Neural cell (in vitro differentiated cells): Measurements from ENCODE around the gene SLC38A7.

ENCODE experiments used
- EP300 ChIP-seq: fragments of 450-650 bp; conservative IDR thresholded peaks from 2 replicates; pipeline ENCODE4 v1.6.1; 2014; ENCODE audit warnings: antibody characterized with exemption, mild to moderate bottlenecking, moderate library complexity; ENCODE audit not compliant: poor library complexity, severe bottlenecking
- RAD21 ChIP-seq: fragments of 450-650 bp; conservative IDR thresholded peaks from 2 replicates; pipeline ENCODE4 v1.6.1; 2014; ENCODE audit warnings: antibody characterized with exemption, mild to moderate bottlenecking, moderate library complexity
- SMC3 ChIP-seq: fragments of 450-650 bp; conservative IDR thresholded peaks from 2 replicates; pipeline ENCODE4 v1.6.1; 2014; ENCODE audit warnings: antibody characterized with exemption, mild to moderate bottlenecking, moderate library complexity; ENCODE audit not compliant: poor library complexity
- TF ChIP-seq, protein P1 (sequence below): fragments of 450-650 bp; IDR thresholded peaks from 2 replicates; pipeline ENCODE4 v1.5.1; 2014; ENCODE audit warnings: antibody characterized with exemption, mild to moderate bottlenecking, moderate library complexity; ENCODE audit not compliant: poor library complexity, severe bottlenecking
- TF ChIP-seq, protein P2 (sequence below): IDR thresholded peaks from 2 replicates; pipeline ENCODE4 v1.6.1; 2012; ENCODE audit warnings: borderline replicate concordance

DNA sequence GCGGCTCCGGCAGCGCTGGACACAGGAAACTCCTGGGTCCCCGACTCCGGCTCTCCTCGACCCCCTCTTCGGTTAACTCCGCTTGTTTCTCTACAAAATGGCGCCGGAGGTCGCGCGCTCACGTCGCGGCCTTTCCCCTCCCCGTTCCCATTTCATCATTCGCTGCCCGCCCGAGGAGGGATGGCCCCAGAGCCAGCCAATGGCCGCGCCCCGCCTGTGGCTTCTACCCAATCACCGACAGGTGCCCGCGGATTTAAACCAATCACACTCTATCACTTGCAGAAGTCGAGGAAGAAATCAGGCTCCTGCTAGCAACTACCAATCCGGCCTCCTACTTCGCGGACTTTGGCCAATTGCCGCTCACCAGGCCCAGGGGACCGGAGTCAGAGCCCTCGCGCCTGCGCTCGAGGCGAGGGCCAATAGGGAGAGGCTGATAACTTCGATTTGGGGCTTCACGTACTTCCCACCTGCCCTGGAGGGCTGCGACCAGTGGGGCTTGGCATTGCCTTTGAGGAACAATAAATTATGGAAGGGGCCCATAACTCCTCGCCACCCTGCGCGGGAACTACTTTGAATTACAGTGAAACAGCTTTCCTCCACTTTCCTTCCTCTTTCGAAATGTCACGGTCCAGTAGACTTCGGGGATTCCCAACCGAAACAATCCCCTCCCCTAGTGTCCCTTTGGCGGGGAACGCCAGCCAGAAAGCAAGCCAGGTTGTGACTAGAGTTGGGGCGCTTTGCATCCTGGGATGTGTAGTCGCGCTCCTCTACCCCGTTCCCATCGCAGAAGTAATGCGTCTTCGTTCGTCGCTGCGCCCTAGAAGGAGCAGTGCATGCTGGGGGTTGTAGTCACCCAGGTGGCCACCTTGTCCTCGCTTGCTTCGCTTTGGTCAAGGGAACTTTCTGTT lies 54.6 kb downstream of the SLC38A7 start, which contains the start of gene CNOT1:
- TF ChIP-seq, protein P1, sequence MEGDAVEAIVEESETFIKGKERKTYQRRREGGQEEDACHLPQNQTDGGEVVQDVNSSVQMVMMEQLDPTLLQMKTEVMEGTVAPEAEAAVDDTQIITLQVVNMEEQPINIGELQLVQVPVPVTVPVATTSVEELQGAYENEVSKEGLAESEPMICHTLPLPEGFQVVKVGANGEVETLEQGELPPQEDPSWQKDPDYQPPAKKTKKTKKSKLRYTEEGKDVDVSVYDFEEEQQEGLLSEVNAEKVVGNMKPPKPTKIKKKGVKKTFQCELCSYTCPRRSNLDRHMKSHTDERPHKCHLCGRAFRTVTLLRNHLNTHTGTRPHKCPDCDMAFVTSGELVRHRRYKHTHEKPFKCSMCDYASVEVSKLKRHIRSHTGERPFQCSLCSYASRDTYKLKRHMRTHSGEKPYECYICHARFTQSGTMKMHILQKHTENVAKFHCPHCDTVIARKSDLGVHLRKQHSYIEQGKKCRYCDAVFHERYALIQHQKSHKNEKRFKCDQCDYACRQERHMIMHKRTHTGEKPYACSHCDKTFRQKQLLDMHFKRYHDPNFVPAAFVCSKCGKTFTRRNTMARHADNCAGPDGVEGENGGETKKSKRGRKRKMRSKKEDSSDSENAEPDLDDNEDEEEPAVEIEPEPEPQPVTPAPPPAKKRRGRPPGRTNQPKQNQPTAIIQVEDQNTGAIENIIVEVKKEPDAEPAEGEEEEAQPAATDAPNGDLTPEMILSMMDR = peak; percentile 49
- TF ChIP-seq RAD21 = no peak
- TF ChIP-seq SMC3 = no peak
- peak; percentile 48 for TF ChIP-seq EP300
- TF ChIP-seq, protein P2, sequence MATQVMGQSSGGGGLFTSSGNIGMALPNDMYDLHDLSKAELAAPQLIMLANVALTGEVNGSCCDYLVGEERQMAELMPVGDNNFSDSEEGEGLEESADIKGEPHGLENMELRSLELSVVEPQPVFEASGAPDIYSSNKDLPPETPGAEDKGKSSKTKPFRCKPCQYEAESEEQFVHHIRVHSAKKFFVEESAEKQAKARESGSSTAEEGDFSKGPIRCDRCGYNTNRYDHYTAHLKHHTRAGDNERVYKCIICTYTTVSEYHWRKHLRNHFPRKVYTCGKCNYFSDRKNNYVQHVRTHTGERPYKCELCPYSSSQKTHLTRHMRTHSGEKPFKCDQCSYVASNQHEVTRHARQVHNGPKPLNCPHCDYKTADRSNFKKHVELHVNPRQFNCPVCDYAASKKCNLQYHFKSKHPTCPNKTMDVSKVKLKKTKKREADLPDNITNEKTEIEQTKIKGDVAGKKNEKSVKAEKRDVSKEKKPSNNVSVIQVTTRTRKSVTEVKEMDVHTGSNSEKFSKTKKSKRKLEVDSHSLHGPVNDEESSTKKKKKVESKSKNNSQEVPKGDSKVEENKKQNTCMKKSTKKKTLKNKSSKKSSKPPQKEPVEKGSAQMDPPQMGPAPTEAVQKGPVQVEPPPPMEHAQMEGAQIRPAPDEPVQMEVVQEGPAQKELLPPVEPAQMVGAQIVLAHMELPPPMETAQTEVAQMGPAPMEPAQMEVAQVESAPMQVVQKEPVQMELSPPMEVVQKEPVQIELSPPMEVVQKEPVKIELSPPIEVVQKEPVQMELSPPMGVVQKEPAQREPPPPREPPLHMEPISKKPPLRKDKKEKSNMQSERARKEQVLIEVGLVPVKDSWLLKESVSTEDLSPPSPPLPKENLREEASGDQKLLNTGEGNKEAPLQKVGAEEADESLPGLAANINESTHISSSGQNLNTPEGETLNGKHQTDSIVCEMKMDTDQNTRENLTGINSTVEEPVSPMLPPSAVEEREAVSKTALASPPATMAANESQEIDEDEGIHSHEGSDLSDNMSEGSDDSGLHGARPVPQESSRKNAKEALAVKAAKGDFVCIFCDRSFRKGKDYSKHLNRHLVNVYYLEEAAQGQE = peak; percentile 83
